OCI-LY1 (cell line): ENCODE results near the gene PHACTR4.

Source experiments
- EZH2 ChIP-seq: fragments of 200-600 bp; sonication (generic), shearing (Covaris generic); IDR thresholded peaks from 2 replicates; pipeline ENCODE4 v1.8.0; 2017; ENCODE audit warnings: borderline replicate concordance, mixed run types, mild to moderate bottlenecking, antibody characterized with exemption, low read length, moderate library complexity, mixed read lengths
- TF ChIP-seq, protein P1 (sequence below): fragments of 200-600 bp; sonication (generic), shearing (Covaris generic); IDR thresholded peaks from 2 replicates; pipeline ENCODE4 v1.5.1; 2017; ENCODE audit warnings: mild to moderate bottlenecking, antibody characterized with exemption, low read length, moderate library complexity, mixed read lengths

DNA sequence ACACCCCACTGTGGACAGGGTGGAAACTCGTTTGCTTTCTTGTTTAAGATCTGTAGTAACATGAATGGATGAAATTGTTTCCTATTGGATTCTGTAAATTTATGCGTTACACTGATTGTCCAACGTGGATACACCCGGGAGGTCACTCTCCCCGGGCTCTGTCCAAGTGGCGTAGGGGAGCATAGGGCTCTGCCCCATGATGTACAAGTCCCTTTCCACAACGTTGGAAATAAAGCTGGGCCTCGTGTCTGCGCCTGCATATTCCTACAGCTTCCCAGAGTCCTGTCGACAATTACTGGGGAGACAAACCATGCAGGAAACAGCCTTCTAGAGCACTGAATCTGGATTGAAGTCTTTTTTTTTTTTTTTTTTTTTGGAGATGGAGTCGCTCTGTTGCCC, 137.7 kb downstream of the PHACTR4 start:
- TF ChIP-seq, protein P1, sequence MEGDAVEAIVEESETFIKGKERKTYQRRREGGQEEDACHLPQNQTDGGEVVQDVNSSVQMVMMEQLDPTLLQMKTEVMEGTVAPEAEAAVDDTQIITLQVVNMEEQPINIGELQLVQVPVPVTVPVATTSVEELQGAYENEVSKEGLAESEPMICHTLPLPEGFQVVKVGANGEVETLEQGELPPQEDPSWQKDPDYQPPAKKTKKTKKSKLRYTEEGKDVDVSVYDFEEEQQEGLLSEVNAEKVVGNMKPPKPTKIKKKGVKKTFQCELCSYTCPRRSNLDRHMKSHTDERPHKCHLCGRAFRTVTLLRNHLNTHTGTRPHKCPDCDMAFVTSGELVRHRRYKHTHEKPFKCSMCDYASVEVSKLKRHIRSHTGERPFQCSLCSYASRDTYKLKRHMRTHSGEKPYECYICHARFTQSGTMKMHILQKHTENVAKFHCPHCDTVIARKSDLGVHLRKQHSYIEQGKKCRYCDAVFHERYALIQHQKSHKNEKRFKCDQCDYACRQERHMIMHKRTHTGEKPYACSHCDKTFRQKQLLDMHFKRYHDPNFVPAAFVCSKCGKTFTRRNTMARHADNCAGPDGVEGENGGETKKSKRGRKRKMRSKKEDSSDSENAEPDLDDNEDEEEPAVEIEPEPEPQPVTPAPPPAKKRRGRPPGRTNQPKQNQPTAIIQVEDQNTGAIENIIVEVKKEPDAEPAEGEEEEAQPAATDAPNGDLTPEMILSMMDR, result no peak
- no peak for TF ChIP-seq EZH2
